ENCODE measurements around the gene KIAA1671.

KIAA1671 gene

DNA sequence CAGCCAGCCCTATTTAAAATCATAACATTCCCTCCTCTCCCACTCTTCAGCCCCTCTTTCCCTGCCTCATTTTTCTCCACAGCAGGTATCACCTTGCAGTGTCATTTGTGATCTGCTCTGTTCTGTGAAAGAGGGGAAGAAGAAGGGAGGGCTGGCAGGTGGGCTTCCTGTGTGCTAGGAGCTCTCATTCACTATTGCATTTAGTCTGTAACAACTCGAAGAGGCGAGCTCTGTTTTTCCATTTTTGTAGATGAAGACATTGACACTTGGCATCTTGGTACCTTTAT, 195.1 kb downstream of the KIAA1671 start:
- TF ChIP-seq GATA2 (IDR thresholded peaks at IDR 0.05; ENCODE audit: low read depth, low read length) (no peak), GATA3 (IDR thresholded peaks at IDR 0.05; ENCODE audit: low read depth, low read length) (no peak)

DNA sequence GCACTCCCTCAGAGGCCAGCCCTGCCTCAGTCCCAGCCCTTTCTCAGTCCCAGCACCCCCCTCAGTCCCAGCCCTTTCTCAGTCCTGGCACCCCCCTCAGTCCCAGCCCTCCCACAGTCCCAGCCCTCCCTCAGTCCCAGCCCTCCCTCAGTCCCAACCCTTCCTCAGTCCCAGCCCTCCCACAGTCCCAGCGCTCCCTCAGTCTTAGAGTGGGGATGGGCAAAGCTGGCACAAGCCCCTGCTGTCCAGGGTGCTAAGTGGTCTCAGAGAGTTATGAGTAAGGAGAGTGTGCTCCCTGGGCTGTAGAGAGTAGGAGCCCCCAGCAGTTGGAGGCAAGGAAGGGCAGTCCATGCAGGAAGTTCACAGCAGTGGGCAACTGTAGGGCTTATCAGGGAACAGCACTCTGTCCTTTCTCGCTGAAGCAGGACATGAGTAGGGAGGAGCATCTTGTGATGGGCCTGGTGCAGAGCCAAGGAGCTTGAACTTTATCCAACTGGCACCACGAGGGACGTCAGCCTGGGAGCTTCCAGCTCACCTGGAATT, 195.7 kb downstream of the KIAA1671 start:
- no peak for TF ChIP-seq GATA2 (IDR thresholded peaks at IDR 0.05; ENCODE audit: low read depth, low read length)
- TF ChIP-seq GATA3 (IDR thresholded peaks at IDR 0.05; ENCODE audit: low read depth, low read length), result no peak

DNA sequence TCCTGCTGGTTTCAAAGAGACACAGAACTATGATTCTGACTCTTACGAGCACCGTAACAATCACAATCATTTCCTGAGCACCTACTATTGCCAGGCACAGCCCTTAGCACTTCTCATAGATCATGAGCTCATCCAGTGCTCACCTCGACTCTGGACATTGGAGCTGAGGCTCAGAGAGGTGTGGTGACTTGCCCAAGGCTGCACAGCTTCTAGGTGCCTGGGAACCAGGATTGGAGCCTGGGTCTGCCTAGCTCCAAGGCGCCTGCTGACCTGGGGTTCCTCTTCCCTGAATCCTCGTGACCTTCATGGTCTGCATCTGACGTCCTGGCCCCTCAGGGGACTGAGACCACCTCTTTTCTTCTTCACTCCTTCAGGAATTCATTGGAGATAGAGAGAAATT, 196.5 kb downstream of the KIAA1671 start:
- no peak for TF ChIP-seq GATA2 (IDR thresholded peaks at IDR 0.05; ENCODE audit: low read depth, low read length)
- no peak for TF ChIP-seq GATA3 (IDR thresholded peaks at IDR 0.05; ENCODE audit: low read depth, low read length)

DNA sequence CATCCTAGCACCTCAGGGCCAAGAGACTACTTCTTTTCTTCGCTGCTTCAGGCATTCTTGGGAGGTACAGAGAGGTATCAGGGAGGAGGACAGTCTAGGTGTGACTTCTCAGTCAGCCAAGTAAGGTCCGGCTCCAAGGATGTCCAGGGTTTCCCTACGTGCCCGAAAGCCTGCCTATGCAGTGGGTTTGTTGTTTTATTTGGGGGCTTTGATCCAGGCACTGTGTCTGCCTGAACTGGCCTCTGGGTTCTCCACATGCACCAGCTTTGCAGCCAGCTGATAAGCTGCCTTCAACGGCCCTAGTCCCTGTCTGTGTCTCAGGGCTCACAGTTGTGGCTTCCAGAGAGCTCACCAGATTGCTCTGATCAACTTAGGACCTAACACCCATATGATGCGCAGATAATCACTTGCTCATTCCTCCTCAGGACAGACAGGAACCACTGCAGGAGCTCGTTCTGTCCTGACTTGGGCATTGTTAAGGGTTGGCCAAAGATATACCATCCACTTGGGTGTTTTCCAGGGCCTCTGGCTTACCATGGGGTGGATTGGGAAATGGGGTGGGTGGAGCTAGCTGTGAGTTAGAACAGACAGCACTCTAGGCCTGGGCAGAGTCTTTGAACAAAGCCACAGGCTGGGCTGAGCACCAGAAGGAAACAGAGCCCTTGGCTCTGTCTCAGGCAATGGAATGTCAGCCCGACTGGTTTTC, 201.6 kb downstream of the KIAA1671 start:
- TF ChIP-seq GATA2 (IDR thresholded peaks at IDR 0.05; ENCODE audit: low read depth, low read length), result no peak
- TF ChIP-seq GATA3 (IDR thresholded peaks at IDR 0.05; ENCODE audit: low read depth, low read length), result no peak

DNA sequence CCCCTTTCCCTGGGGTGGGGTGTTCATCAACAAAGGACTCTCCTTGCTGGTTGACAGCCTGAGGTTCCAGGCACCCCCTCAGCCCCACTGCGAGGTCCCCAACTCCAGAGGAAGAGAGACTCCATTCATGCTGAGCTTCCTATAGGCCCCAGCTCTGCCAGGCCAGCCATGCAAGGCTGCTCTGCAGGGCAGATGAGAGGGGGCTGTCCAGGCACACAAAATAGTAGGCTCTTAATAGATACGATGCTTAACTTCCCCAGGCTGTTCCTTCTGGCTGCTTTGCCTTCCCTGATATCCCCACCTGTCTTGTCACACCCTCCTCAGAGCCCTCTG, 202.1 kb downstream of the KIAA1671 start:
- no peak for TF ChIP-seq GATA2 (IDR thresholded peaks at IDR 0.05; ENCODE audit: low read depth, low read length)
- no peak for TF ChIP-seq GATA3 (IDR thresholded peaks at IDR 0.05; ENCODE audit: low read depth, low read length)

DNA sequence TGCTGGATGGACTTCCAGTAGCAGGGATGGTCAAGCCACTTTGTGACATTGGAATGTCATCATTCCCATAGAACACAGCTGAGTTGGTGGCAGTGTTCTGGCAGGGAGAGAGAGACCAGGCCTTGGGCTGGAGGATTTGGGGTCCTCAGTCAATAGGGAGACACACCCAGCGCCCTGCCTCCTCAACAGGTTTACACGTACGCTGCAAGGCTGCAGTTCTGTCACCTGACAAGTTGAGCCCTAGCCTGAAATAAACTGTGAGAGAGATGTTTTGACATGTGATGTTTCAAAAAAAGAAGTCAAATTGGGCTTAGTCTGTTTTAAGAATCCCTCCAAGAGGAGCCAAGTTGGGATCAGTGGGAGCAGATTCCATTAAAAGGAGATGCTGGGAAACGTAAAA, 204.2 kb downstream of the KIAA1671 start:
- no peak for TF ChIP-seq GATA2 (IDR thresholded peaks at IDR 0.05; ENCODE audit: low read depth, low read length)
- no peak for TF ChIP-seq GATA3 (IDR thresholded peaks at IDR 0.05; ENCODE audit: low read depth, low read length)

DNA sequence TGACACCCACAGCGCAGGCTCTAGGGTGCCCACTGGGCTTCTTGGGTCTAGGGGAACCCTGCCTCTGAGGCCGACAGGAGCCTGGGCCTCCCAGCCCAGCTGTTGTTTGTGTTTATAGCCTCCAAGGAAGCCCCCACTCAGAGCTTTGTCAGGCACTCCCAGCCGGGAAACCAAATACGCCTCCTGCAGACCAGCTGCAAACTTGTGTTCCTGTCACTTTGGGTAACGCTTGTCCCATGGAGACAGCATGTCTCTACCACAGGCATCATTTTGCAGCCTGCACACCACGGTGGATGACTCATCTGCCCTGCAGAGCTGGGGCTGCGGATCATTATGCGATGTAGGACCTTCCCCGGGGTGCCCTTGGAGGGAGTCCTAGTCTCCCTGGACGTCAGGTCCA, 206.5 kb downstream of the KIAA1671 start:
- TF ChIP-seq GATA3 (IDR thresholded peaks at IDR 0.05; ENCODE audit: low read depth, low read length) (no peak), GATA2 (IDR thresholded peaks at IDR 0.05; ENCODE audit: low read depth, low read length) (no peak)

DNA sequence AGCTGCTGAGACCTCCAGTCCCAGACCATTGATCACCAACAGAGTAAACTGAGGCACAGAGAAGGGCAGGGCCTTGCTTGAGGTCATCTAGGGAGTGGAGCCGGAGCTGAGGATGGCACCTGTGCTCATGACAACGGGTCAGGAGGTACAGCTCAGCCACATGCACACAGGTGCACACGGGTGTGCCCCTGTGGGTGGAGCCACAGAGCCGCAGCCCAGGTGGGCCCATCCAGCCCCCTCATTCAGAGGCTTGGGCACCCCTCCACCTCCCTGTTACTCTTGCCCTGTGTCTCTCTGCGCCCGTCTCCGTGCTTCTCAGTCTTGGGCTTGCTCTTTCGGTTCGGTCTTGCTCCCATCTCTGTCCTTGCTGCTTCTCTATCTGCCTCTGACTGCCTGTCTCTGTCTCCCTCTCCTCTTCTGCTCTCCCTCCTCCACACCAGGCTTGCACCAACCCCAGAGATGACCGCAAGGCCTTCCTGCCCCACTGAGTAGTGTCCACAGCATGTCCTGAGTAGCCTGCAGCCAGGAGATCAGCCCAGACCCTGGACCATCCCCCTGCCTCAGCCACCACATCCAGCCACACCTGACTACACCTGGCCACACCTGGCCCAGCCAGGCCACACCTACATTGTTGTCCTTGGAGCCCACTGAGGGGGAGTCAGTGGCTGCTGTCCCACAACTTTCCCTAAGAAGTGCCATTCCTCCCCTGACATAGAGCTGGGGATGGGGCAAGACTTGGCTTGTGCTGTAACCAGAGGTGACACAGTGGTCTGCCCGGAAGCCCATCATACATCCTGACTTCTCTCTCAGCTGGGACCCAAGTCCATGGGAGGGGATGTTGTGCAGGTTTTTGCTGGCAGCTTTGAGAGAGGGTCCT, 207.8 kb downstream of the KIAA1671 start:
- TF ChIP-seq GATA3 (IDR thresholded peaks at IDR 0.05; ENCODE audit: low read depth, low read length), result no peak
- TF ChIP-seq GATA2 (IDR thresholded peaks at IDR 0.05; ENCODE audit: low read depth, low read length), result no peak

DNA sequence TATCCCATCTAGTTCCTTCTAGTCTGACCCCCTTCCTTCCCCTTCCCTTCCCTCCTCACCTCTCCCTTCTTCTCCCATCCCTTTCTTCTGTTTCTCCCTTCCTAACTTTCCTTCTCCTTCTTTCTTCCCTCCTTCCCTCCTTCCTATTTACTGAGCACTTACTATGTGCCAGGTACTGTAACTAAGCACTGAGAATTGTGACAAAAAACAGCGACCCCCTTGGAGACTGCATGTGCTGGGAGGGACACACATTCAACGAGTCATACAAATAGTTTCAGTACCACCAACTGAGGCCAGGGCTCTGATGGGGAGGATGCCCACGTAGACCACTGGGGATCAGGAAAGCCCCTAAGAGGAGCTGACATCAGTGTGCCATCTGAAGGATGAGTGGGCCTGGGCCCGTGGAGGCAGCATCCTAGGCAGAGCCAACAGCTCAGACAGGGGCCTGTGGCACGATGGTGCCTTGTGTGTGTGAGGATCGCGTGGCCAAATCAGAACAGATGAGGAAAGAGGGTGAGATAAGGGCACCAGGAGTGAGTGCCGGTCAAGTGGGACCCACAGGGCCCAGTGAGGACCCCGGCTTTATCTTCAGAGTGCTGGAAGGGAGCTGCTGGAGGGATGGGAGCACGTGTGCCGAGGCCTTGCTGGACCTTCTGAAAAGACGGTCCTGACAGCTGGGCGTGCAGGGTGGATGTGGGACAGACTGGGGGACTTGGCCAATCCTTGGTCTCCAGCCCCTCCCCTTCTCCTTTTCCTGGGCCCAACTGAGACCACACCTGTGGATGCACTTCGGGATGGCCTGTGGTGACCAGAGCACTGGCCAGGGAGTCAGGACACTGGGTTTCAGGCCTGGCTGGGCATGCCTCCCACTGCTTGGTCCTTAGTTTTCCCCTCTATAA, 208.8 kb downstream of the KIAA1671 start:
- no peak for TF ChIP-seq GATA2 (IDR thresholded peaks at IDR 0.05; ENCODE audit: low read depth, low read length)
- TF ChIP-seq GATA3 (IDR thresholded peaks at IDR 0.05; ENCODE audit: low read depth, low read length), result no peak

DNA sequence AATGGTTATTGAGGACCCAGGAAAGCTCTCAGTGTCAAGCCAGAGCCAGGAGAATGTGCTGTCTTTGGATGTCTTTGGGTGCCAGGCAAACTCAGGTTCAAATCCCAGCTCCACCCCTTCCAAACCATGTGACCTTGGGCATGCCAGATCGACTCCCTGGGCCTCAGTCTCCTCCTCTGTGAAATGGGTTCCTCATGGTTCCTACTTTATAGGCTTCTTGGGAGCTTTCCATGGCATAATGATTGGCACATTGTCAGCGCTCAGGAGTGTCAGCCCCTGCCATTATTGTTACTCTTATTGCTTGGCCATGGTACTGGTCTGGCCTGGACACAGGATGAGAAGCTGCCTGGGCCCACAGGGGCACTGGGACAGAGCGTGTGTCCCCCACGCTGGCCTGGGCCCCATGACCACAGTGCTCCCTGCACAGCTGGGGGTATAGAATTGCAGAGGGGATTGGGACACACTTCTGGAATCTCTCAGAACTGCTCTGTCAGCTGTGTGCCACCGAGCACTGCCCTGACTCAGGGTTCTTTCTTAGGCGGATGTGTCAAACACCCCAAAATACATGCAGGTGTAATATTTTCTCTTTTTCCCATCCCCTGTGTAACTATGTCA, 209.5 kb downstream of the KIAA1671 start:
- TF ChIP-seq GATA3 (IDR thresholded peaks at IDR 0.05; ENCODE audit: low read depth, low read length), result no peak
- no peak for TF ChIP-seq GATA2 (IDR thresholded peaks at IDR 0.05; ENCODE audit: low read depth, low read length)

DNA sequence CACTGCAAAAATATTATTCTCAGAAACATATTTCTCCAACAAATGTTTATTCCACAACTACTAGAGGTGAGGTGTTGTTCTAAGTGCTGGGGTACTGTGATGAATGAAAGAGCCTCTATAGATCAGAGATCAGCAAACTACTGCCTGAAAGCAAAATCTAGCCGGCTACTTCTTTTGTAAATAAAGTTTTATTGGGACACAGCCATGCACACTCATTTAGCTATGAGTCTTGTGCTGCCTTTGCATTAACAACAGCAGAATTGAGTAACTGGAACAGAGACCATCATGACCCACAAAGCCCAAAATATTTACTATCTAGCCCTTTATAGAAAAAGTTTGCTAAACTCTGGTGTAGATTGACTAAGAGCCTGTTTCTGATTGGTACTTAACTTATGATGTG, 210.0 kb downstream of the KIAA1671 start:
- TF ChIP-seq GATA3 (IDR thresholded peaks at IDR 0.05; ENCODE audit: low read depth, low read length) (no peak), GATA2 (IDR thresholded peaks at IDR 0.05; ENCODE audit: low read depth, low read length) (no peak)

DNA sequence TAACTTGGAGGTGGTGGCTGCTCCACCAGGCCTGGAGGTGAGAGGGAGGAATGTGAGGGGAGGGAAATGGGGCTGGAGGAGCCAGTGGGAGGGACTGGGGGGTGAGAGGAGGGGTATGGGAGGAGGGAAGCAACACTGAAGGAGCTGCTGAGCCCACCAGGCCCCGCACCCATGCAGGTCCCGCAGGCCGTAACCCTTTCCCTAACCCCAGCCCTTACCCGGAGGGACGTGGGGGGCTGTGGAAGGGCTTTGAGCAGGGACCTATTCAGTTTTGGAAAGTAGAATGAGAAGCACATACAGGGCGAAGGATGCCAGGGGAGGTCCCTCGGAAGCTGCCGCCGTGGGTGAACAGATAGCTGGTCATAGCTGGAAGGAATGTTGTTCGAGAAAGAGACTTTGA, 213.3 kb downstream of the KIAA1671 start:
- no peak for TF ChIP-seq GATA2 (IDR thresholded peaks at IDR 0.05; ENCODE audit: low read depth, low read length)
- no peak for TF ChIP-seq GATA3 (IDR thresholded peaks at IDR 0.05; ENCODE audit: low read depth, low read length)

DNA sequence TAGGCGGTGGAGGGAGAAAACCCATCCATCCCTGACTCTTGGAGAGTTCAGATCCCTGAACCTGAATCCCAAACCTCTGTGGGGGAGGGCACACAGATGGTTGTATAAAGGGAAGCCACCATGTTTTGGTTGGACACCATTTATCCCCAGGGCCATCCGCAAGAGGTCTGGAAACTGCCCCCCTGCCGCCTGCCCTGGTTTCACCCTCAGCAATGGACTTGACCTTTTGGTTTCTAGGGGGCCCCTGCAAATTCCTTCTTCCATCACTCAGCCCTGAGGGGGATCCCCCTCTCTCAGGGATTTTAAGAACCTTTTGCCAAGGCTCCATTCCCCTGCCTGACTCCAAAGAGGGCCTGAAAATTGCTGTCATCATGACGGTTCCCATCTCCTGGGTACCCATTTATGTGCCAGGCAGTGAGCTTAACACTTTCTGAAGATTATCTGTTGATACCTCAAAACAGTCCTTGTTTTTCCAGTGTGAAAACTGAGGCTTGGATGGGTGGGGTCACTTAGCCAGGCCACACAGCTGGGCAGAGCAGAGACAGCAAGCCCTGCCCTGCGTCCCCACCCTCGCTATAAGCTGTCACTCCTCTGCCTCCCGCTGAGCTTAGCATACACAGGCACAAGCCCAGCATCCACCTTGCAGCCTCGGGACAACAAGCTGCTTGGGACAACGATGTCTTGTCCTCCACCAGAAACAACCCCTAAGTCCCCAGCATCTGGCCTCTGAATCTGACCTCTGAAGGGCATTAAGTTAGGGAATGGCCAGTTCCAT, 213.9 kb downstream of the KIAA1671 start:
- TF ChIP-seq GATA3 (IDR thresholded peaks at IDR 0.05; ENCODE audit: low read depth, low read length) (no peak), GATA2 (IDR thresholded peaks at IDR 0.05; ENCODE audit: low read depth, low read length) (no peak)
